ENCODE results near the gene TMEM209.

The TMEM209 gene

DNA sequence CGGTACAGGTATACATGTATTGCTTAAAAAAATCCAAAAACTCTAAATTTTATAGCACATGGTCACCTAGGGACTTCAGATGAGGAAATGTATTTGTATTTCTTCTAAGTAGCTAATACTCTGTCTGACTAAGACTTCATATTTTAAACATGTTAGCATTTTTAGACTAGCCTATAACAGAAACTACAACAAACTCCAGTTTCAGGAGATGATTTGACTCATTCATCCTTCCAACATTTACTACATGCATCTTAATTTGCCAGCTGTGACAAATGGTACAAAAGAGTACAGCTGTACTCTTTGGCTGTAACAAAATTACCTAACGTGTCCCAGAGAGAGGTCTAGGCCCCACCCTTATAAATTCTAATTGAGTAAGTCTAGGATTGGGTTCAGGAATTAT lies 22.2 kb downstream of the TMEM209 start:
- DNase-seq = no peak
- no peaks in the 10 kb centered on the region for H3K27me3 Mint-ChIP-seq (ENCODE audit: low read depth, poor library complexity)
- H3K4me1 Mint-ChIP-seq = no peaks in the 10 kb centered on the region
- peaks cover 81% of the 10 kb centered on the region for H3K36me3 Mint-ChIP-seq (ENCODE audit: low read depth)
- no peak overlapping the region for H3K27ac Mint-ChIP-seq
- TF ChIP-seq, protein P1, sequence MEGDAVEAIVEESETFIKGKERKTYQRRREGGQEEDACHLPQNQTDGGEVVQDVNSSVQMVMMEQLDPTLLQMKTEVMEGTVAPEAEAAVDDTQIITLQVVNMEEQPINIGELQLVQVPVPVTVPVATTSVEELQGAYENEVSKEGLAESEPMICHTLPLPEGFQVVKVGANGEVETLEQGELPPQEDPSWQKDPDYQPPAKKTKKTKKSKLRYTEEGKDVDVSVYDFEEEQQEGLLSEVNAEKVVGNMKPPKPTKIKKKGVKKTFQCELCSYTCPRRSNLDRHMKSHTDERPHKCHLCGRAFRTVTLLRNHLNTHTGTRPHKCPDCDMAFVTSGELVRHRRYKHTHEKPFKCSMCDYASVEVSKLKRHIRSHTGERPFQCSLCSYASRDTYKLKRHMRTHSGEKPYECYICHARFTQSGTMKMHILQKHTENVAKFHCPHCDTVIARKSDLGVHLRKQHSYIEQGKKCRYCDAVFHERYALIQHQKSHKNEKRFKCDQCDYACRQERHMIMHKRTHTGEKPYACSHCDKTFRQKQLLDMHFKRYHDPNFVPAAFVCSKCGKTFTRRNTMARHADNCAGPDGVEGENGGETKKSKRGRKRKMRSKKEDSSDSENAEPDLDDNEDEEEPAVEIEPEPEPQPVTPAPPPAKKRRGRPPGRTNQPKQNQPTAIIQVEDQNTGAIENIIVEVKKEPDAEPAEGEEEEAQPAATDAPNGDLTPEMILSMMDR (IDR thresholded peaks at IDR 0.05) = no peak
- no peak overlapping the region for H3K4me3 Mint-ChIP-seq
- H3K9me3 Mint-ChIP-seq = no peaks in the 10 kb centered on the region

DNA sequence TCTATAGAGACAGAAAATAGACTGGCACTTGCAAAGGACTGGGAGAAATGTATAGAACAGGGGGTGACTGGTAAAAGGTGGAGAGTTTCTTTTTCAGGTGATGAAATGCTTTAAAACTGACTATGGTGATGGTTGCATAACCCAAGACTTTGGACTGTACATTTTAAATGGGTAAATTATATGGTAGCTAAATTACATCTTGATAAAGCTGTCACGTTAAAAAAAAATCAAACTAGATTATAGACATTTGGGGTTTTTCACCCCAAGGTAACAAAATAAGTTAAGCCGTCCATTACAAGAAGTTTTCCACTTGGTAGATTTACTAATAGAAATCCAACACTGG lies 24.0 kb downstream of the TMEM209 start:
- TF ChIP-seq, protein P1 (IDR thresholded peaks at IDR 0.05) = no peak
- no peaks in the 10 kb centered on the region for H3K27me3 Mint-ChIP-seq (ENCODE audit: low read depth, poor library complexity)
- no peaks in the 10 kb centered on the region for H3K4me1 Mint-ChIP-seq
- no peaks in the 10 kb centered on the region for H3K9me3 Mint-ChIP-seq
- H3K4me3 Mint-ChIP-seq = no peak overlapping the region
- H3K36me3 Mint-ChIP-seq (ENCODE audit: low read depth) = peaks cover 81% of the 10 kb centered on the region
- DNase-seq = no peak
- H3K27ac Mint-ChIP-seq = no peak overlapping the region

DNA sequence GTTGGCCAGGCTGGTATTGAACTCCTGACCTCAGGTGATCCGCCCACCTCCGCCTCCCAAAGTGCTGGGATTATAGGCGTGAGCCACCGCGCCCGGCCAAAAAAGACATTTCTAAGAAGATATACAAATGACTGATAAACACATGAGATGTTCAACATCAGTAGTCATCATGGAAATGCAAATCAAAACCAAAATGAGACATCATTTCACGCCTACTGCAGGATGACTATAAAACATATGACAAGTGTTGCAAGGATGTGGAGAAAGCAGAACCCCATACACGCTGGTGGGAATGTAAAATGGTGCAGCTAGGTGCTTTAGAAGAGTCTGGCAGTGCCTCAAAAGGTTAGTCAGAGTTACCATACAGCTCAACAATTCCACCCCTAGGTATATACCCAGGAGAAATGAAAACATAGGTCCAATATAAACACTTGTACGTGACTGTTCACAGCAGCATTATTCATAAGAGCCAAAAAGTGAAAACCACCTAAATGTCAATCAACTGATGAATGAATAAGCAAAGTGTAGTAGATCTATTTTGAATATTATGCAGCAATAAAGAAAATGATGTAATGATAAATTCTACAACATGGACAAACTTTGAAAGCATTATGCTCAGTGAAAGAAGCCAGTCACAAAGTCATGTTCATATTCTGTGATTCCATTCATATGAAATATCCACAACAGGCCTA lies 24.5 kb downstream of the TMEM209 start:
- H3K9me3 Mint-ChIP-seq = no peaks in the 10 kb centered on the region
- TF ChIP-seq, protein P1 (IDR thresholded peaks at IDR 0.05) = no peak
- DNase-seq = no peak
- no peaks in the 10 kb centered on the region for H3K4me1 Mint-ChIP-seq
- peak overlapping the region; percentile 10 for H3K27ac Mint-ChIP-seq
- H3K36me3 Mint-ChIP-seq (ENCODE audit: low read depth) = peaks cover 81% of the 10 kb centered on the region
- H3K27me3 Mint-ChIP-seq (ENCODE audit: low read depth, poor library complexity) = no peaks in the 10 kb centered on the region
- no peak overlapping the region for H3K4me3 Mint-ChIP-seq

DNA sequence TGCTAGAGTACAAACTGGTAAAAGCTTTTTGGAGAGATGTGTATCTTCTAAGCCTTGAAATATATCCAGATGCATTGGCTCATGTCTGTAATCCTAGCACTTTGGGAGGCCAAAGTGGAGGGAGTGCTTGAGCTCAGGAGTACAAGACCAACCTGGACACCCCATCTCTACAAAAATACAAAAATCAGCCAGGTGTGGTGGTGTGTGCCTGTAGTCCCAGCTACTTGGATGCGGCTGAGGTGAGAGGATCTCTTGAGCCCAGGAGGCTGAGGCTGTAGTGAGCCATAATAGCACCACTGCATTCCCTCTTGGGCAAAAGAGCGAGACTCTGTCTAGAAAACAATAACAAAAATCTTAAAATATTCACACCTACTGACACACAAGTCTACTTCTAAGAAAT lies 25.6 kb downstream of the TMEM209 start:
- Mint-ChIP-seq H3K27ac (no peak overlapping the region), H3K27me3 (ENCODE audit: low read depth, poor library complexity) (no peaks in the 10 kb centered on the region), H3K4me3 (no peak overlapping the region), H3K4me1 (no peaks in the 10 kb centered on the region), H3K36me3 (ENCODE audit: low read depth) (peaks cover 83% of the 10 kb centered on the region), H3K9me3 (no peaks in the 10 kb centered on the region)
- TF ChIP-seq, protein P1 (IDR thresholded peaks at IDR 0.05) = no peak
- DNase-seq = no peak

DNA sequence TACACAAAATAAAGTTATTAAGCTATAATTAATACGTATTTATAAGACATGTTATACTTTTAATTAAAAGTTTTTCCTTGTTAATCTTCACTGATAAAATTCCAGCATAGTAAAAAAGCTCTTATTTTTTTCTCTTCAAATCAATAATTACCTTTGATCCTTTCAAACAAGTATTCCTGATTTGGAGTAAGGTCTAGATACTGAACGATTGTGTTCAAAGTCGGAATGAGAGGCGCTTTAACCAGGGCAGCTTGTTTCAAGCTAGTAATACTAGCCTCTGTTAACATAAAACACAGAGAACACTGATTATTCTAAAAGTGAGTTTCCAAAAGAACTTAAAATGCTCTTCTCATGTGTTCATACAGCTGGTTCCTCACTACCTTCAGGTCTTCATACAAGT lies 27.0 kb downstream of the TMEM209 start:
- Mint-ChIP-seq H3K4me1 (no peaks in the 10 kb centered on the region), H3K27me3 (ENCODE audit: low read depth, poor library complexity) (no peaks in the 10 kb centered on the region), H3K4me3 (no peak overlapping the region), H3K9me3 (no peaks in the 10 kb centered on the region), H3K36me3 (ENCODE audit: low read depth) (peaks cover 83% of the 10 kb centered on the region), H3K27ac (peak overlapping the region; percentile 78)
- DNase-seq = no peak
- TF ChIP-seq, protein P1 (IDR thresholded peaks at IDR 0.05) = no peak

DNA sequence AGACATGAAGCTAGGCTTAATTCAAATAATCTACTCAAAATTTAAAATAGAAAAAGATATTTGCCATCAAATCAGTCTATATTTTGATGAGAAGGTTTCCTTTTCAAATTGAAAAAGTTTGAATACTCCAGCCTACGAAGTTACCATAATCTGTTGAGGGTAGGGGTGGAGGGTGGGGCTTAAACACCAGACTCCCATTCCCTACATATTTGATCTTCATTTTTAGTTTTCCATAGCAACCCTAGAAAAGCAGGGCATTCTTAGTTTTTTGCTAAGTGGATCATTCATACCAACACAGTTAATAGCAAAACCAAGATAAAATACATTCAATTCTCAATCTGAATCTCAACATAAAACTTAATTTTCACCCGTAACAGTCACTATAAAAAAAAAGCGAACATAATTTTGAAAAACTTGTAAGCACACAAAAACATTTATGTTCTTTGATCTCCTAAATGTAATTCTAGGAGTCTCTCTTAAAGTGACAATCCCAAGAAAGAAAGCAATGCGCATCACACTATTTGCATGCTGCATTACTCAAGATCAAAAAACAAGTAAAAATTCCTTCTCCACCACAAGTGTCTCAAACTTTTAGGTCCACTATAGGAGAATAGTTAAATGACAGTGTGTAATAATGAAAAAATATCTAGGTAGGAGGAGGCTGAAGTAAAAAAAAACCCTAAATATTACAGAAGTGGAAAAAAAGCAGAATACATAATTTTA lies 30.8 kb downstream of the TMEM209 start:
- peak overlapping the region; percentile 66 for H3K27ac Mint-ChIP-seq
- peaks cover 84% of the 10 kb centered on the region for H3K36me3 Mint-ChIP-seq (ENCODE audit: low read depth)
- no peaks in the 10 kb centered on the region for H3K27me3 Mint-ChIP-seq (ENCODE audit: low read depth, poor library complexity)

More for the DNA sequence above, 30.8 kb downstream of the TMEM209 start:
- Mint-ChIP-seq H3K4me3 (no peak overlapping the region), H3K9me3 (no peaks in the 10 kb centered on the region), H3K4me1 (no peaks in the 10 kb centered on the region)
- TF ChIP-seq, protein P1 (IDR thresholded peaks at IDR 0.05) = no peak
- no peak for DNase-seq

All from nephron progenitor cell (in vitro differentiated cells).